Suppressor macrophage treated with lipopolysaccharide for 1 hour (primary cell): ENCODE measurements around the gene SPRTN.
"Not testable (repeated sequence)": the region's sequence is repeated elsewhere in the genome, so short reads cannot be mapped to it uniquely, and the experiment has no call there.

Experiments used
- DNase-seq, 3 donors: peaks; one replicate each; pipeline ENCODE4 v3.0.0-alpha.2; 2020 to 2022

SPRTN gene

DNA sequence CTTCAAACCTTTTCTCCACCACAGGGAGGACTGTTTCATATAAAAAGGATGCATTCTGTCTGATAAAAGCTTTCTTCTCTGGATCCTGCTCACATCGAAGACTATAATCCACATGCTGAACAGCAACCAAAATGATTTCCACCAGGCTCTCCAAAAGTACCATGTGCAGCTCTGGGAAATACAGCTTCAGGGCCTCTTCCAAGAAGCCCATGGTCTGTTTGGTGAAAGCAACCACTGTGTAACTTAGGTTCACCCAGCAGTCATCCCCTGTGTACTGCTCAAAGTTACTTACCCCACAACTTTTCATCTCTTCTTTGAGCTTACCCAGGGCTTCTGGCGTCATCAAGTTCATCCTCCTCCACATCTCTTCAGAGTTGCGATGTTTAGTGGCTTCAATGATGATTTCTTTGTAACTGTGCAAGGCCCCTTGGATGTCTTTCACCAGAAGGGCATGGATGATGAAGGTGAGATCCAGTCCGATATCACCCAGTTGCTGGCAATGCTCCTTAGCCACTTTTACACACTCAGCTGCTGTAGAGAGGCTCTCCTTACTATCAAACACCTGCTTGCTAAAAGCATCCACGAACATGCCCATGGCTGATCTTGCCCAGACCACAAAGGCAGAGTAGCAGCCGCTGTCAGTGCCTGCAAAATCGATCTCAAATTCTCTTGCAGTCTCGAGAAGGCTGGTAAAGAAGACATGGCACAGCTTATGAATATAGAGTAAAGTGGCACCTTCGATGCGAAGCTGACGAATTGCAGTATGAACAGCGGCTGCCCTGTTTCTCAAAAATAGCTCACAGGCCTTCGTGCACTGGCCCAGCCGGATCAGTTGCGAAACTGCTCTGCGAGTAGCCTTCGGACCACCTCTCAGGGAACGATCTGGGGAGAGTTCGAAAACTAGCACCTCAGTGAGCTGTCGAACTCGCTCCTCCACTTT, 2.2 kb upstream of the SPRTN start:
- DNase-seq: no peak

- DNase-seq: no peak
Measured at GRCh38 chr1:231337043-231337471, 1.0 kb upstream of the SPRTN start.

DNA sequence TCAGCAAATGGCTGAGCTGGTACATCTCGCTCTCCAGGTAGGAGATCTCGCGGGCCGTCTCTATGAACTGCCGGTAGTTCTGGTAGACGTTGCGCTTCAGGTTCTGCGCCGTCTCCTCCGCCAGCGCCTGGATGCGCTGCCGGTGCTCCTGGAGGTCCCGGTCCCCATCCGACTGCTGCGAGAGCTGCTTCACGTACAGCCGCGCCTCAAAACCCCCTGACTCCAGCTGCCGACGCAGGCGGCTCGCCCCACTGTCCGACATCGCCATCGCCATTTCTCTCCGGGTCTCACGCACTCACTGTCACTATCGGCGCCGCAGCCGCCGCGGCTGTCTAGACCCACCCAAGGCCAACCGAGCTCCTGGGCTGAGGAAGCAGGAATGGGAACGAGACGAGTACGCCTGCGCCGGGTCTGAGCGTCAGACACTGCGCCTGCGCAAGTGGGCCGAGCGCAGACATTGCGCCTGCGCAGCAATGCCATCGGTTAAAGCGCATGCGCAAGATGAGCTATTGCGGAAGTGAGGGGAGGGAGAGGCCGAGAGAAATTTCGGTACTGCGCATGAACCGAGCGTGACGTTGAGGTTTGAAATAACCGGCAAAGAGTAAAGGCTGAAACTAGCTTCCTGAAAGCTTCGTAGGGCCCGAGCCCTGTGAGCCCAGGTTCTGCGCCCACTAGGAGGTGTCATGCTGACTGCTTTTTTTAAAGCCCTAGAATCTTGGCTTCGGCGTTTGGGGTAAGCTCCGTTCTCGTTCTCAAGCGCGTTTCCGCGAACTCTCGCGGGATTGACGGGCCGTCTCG, 422 bp upstream of the SPRTN start, which contains the start of gene EXOC8:
TSS of gene EXOC8 (minus strand) at position 381 of the 798 bp plus-strand sequence. CDS start at position 274, 107 bp downstream.
- DNase-seq: peak; percentile 97 to 100 (median 99)

GRCh38 chr1:231340328-231341013, 2.4 kb downstream of the SPRTN start:
- no peak for DNase-seq

DNA sequence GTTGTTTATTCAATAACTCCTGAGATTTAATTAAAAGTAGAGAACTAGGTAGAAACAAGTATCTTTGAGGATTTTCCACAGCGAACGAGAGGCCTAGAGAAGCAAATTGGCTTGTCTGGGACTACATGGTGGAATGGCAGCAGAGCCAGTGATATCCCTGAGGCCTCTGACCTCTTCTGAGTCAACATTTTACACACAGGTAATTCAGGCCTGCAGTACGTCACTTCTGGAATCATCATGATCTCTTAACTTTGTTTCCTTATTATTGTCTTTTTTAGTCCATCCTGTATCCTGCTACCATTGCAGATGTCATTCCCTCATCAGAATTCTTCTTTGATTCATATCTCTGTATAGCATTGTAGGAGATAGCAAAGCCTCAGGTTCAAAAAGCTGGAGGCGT, 9.9 kb downstream of the SPRTN start:
- DNase-seq: no peak

DNA sequence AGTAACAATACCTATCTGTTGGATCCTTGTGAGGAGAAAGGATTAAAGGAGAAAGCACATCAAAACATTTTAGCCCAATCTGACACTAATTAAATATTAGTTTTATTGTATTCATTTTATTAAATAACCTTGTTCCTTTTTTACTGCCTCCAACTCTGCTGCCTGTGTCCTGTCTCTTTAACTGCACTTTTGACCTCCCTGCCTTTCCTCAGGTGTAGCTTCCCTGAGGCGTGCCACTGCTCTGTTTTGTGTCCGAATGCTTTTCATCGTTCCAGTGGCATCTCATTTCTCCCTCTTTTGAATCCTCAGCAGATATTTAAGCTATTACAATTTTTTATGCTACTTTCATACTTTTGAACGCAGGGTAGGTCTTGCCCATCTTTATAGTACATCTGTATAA, 10.3 kb downstream of the SPRTN start:
- DNase-seq: no peak

DNA sequence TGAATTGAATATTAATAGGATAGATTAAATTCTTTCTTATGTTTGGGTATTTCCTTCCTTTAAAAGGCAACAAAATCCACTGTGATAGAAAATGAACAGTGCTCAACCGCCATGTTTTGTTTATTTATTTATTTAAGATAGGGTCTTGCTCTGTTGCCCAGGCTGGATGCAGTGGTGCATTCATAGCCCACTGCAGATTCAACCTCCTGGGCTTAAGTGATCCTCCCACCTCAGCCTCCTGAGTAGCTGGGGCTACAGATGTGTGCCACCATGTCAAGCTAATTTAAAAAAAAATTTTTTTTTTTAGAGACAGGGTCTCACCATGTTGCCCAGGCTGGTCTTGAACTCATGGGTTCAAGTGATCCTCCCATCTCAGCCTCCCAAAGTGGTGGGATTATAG, 10.8 kb downstream of the SPRTN start:
- DNase-seq: not testable (repeated sequence)

DNA sequence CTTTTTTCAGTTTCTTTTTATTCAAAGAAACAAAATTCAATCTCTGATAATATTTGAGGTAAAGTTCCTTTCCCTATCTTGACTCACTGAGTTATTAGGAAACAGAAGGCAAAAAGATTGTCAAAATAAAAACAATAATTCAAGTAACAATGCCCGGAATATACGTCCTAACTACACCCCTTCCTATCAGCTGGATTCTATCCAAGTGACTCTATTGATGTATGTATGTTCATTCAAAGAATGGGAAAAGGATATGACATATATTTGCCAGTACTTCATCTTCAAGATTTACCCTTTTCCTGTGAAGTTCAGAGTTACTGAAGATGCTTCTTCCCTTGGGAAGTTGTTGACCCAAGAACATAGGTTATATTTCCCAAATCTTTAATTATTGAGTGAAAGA, 13.7 kb downstream of the SPRTN start:
- no peak for DNase-seq

GRCh38 chr1:231353086-231353485, 15.0 kb downstream of the SPRTN start:
- DNase-seq: no peak

GRCh38 chr1:231354330-231355020, 16.4 kb downstream of the SPRTN start:
- no peak for DNase-seq

DNA sequence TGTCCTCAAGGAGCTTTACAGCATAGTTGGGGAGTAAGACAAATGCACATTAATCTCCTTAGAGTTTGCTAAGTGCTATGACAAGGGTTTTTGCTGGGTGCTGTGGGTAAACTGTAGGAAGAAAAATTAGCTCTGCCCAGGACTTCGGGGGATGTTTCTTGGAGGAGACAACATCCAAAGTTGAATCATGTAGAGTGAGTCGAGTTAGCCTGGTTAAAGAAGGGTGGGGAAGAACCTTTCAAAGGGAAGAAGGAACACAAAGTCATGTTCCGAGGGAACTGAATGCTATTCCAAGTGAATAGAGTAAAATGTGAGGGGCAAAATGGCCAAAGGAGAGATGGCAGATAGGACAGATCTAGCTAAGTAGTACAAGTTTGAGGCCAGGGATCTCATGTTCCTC, 17.1 kb downstream of the SPRTN start:
- peak in 1 of 3 donors; percentile 22 for DNase-seq

GRCh38 chr1:231357187-231357772, 19.2 kb downstream of the SPRTN start:
- DNase-seq: no peak

DNA sequence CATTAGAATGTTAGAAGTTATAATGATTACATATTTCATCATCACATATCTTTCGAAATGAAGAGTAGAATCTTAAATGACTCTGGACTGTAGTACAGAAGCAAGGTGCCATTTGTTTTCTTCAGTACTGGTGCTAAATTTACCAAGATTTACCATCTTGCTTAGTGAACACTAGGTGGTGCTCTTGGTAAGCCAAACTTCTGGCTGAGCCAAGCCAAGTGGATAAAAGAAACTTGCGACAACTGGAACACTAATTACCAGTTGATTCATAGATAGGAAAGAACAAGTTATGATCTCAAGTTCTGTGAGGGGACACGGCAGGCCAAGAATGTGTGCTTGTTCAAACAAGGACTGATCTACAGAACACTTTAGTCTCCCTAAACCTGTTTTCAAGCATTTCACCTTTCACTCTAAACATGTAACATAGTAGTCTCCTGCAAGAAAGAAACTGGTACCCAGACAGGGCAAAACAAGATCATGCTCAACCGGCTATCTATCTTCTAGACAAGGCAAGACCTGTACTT, 19.8 kb downstream of the SPRTN start:
- DNase-seq: peak; percentile 73 to 86 (median 84)

- peak; percentile 76 to 89 (median 86) for DNase-seq
Measured at GRCh38 chr1:231359113-231359512, 21.0 kb downstream of the SPRTN start.

DNA sequence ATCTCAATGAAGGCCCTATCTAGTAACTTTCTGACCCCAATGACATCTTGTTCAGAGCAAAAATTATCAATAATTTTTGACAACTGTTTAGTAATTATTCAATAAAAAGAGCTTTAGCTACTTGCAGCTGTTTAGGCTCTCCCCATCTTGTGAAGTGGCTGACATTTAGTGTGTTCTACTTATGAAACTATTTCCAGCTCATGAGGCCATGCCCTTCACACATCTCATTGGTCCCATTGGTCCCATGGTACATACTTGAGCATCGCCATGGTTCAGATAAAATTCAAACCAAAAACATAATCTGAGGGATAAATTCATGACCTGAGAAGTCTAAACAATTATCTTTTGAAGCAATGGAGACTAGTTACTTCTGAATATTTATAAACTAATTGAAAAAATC, 24.2 kb downstream of the SPRTN start:
- DNase-seq: no peak

GRCh38 chr1:231363624-231364023, 25.5 kb downstream of the SPRTN start:
- no peak for DNase-seq

DNA sequence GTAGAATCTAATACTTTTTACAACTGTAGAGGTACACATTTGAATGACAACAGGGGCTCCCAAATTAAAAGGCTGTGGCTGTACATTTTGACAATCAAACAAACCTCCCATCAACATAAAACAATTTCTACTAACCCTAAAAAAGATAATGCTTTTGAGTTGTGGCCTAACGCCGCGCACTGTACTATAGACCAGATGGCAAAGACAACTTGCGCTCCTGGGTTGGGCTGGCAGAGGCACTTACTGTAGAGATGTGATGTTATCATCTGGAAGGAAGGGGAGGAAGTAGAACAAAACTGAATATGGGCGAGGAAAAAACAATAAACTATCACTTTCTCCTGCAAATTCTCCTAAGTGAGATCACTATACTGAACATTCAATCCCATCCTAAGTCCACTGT, 26.1 kb downstream of the SPRTN start:
- no peak for DNase-seq

DNA sequence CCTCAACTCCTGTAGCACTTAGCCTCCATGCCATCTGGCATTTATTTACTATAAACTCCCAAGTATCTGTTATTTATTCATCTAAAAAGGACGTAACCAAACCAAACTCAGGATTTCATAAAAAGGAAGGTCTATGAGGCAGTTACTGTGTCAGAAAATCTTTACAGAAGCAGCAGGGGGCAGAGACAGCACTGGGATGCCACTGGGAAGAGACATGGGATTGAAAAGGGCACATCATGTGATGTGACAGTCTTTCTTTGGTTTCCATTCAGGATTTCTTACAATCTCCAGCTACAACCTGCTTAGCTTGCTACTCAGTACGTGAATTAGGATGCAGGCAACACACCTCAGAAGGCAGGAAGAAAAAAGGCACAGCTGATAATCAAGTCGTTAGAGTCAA, 31.2 kb downstream of the SPRTN start:
- DNase-seq: peak in 2 of 3 donors; percentile 12 to 14

GRCh38 chr1:231372501-231372900, 34.4 kb downstream of the SPRTN start:
- no peak for DNase-seq

DNA sequence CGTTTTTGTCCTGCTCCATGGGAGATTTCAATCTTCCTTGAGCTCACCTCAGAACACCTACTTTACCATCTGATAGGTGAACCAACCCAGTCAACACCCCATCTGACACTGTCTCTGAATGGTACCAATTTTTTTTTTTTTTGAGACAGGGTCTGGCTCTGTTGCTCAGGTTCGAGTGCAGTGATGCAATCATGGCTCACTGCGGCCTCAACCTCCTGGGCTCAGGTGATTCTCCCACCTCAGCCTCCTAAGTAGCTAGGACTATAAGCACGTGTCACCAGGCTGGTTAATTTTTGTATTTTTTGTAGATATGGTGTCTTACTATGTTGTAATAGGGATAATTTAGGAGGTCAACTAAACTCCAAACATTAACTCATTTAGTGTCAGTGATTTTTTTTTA, 36.3 kb downstream of the SPRTN start:
- no peak for DNase-seq

- DNase-seq: peak in 1 of 3 donors; percentile 30
Measured at GRCh38 chr1:231376101-231376500, 38.0 kb downstream of the SPRTN start.
